Liver (tissue), 4 donors: ENCODE measurements around the gene ABCA12. TPM values are rescaled to one million over a fixed set of nuclear protein-coding genes. Genes with fewer than 3 reads are reported as not detected.

ENCODE experiments used
- polyA plus RNA-seq, 2 donors: library from polyadenylated mRNA; stranded (reverse) in 1 of 2; unstranded in 1 of 2; fragments of 200-250 nt in 1 of 2; fragments of >200 nt in 1 of 2; fragmentation: Nextera tagmentation in 1 of 2; extraction: Ambion mirVana in 1 of 2; gene quantifications; one replicate each; pipeline versions ENCODE4 v1.2.1 to v1.2.3, GENCODE V29; 2013 to 2015
- total RNA-seq, 2 donors: library from RNA; depleted of rRNA; stranded (reverse); fragments of >200 nt; gene quantifications; one replicate each; pipeline ENCODE4 v1.2.3, GENCODE V29; 2014
- donor health status: healthy.
- donor health status: healthy.
- donor health status: healthy.

ABCA12 gene
- total and polyA plus RNA-seq, 4 donors = 0.03 TPM; not detected in 3

Other genes with a start within 250 kb of the ABCA12 start
- gene ATIC, start 173.4 kb upstream of the ABCA12 start, total RNA-seq = 10 to 100 TPM; 22.9 to 28.9 TPM
- gene ATIC, start 173.4 kb upstream of the ABCA12 start, polyA plus RNA-seq = 10 to 100 TPM; 43.0 to 50.0 TPM